SK-N-MC (cell line): ENCODE data around the gene JAK1.

Source experiments
- EZH2 ChIP-seq: fragments of 200-600 bp; sonication (generic); IDR thresholded peaks from one replicate; pipeline ENCODE4 v1.6.1; 2017; ENCODE audit warnings: antibody characterized with exemption
- POLR2AphosphoS5 ChIP-seq: IDR thresholded peaks from 2 replicates; pipeline ENCODE4 v1.6.1; 2012; ENCODE audit warnings: mild to moderate bottlenecking, low read depth, low read length, borderline replicate concordance

GRCh38 chr1:64873576-64873975 lies 92.8 kb downstream of the JAK1 start:
- no peak for TF ChIP-seq EZH2
- TF ChIP-seq POLR2AphosphoS5: no peak
